ENCODE measurements around the gene ZNF304.
A peak's percentile ranks its signal among the peaks of the same experiment; 100 is the strongest.

ZNF304 gene

GRCh38 chr19:57377498-57378146, 26.6 kb downstream of the ZNF304 start:
- Histone ChIP-seq H3K27me3 (ENCODE audit: insufficient read depth, poor library complexity, severe bottlenecking) (no peaks in the 10 kb centered on the region), H3K9me3 (ENCODE audit: severe bottlenecking) (peaks cover 8% of the 10 kb centered on the region), H3K27ac (ENCODE audit: poor library complexity, severe bottlenecking) (no peak overlapping the region), H3K4me1 (ENCODE audit: insufficient read depth, poor library complexity, severe bottlenecking) (no peaks in the 10 kb centered on the region), H3K36me3 (ENCODE audit: low read depth) (peaks cover 36% of the 10 kb centered on the region), H3K4me3 (ENCODE audit: severe bottlenecking) (no peak overlapping the region)
- no peak for DNase-seq (ENCODE audit: low spot score)
- no peak for ATAC-seq (ENCODE audit: low read depth)
- no peak for TF ChIP-seq CTCF (IDR thresholded peaks at IDR 0.05; ENCODE audit: poor library complexity, severe bottlenecking)

- H3K27ac ChIP-seq (ENCODE audit: poor library complexity, severe bottlenecking): no peak overlapping the region
- TF ChIP-seq CTCF (IDR thresholded peaks at IDR 0.05; ENCODE audit: poor library complexity, severe bottlenecking): no peak
- ATAC-seq (ENCODE audit: low read depth) (no peak), DNase-seq (ENCODE audit: low spot score) (no peak)
- H3K9me3 ChIP-seq (ENCODE audit: severe bottlenecking): peaks cover 3% of the 10 kb centered on the region
- H3K27me3 ChIP-seq (ENCODE audit: insufficient read depth, poor library complexity, severe bottlenecking): no peaks in the 10 kb centered on the region
- H3K36me3 ChIP-seq (ENCODE audit: low read depth): peaks cover 15% of the 10 kb centered on the region
- no peak overlapping the region for H3K4me3 ChIP-seq (ENCODE audit: severe bottlenecking)
- H3K4me1 ChIP-seq (ENCODE audit: insufficient read depth, poor library complexity, severe bottlenecking): no peaks in the 10 kb centered on the region
Measured at GRCh38 chr19:57380923-57381322, 29.9 kb downstream of the ZNF304 start.

- Histone ChIP-seq H3K9me3 (ENCODE audit: severe bottlenecking) (peaks cover 2% of the 10 kb centered on the region), H3K27ac (ENCODE audit: poor library complexity, severe bottlenecking) (no peak overlapping the region), H3K4me3 (ENCODE audit: severe bottlenecking) (no peak overlapping the region), H3K27me3 (ENCODE audit: insufficient read depth, poor library complexity, severe bottlenecking) (no peaks in the 10 kb centered on the region), H3K36me3 (ENCODE audit: low read depth) (no peaks in the 10 kb centered on the region; the same call in 1 of the 2 replicates), H3K4me1 (ENCODE audit: insufficient read depth, poor library complexity, severe bottlenecking) (no peaks in the 10 kb centered on the region)
- ATAC-seq (ENCODE audit: low read depth) (no peak), DNase-seq (ENCODE audit: low spot score) (no peak)
- TF ChIP-seq CTCF (IDR thresholded peaks at IDR 0.05; ENCODE audit: poor library complexity, severe bottlenecking): no peak
Measured at GRCh38 chr19:57382806-57383488, 31.9 kb downstream of the ZNF304 start.

- no peak for TF ChIP-seq CTCF (IDR thresholded peaks at IDR 0.05; ENCODE audit: poor library complexity, severe bottlenecking)
- ATAC-seq (ENCODE audit: low read depth): no peak
- Histone ChIP-seq H3K4me3 (ENCODE audit: severe bottlenecking) (peak overlapping the region; percentile 67), H3K9me3 (ENCODE audit: severe bottlenecking) (no peaks in the 10 kb centered on the region), H3K27ac (ENCODE audit: poor library complexity, severe bottlenecking) (peak overlapping the region; percentile 32), H3K36me3 (ENCODE audit: low read depth) (peaks cover 18% of the 10 kb centered on the region), H3K4me1 (ENCODE audit: insufficient read depth, poor library complexity, severe bottlenecking) (peaks cover 11% of the 10 kb centered on the region), H3K27me3 (ENCODE audit: insufficient read depth, poor library complexity, severe bottlenecking) (no peaks in the 10 kb centered on the region)
- no peak for DNase-seq (ENCODE audit: low spot score)
Measured at GRCh38 chr19:57389194-57389729, 38.2 kb downstream of the ZNF304 start.
